Vagina (tissue), 2 donors: Measurements from ENCODE around the gene SPARCL1. TPM values are rescaled to one million over a fixed set of nuclear protein-coding genes. Genes with fewer than 3 reads are reported as not detected.
A peak's percentile ranks its signal among the peaks of the same experiment; 100 is the strongest.

Source experiments
- DNase-seq, 2 donors: peaks; one replicate each; pipeline ENCODE4 v3.0.0-alpha.2; 2017; ENCODE audit errors: extremely low spot score in 2 of 2
- H3K27ac ChIP-seq: fragments of 200-600 bp; sonication (generic); one replicate; pipeline ENCODE4 v1.5.1; 2019
- H3K27me3 ChIP-seq: fragments of 200-600 bp; sonication (generic); one replicate; pipeline ENCODE4 v1.5.1; 2019
- H3K36me3 ChIP-seq, 2 donors: fragments of 200-600 bp; sonication (generic); one replicate each; pipeline ENCODE4 v1.5.1; 2017 to 2019
- H3K4me1 ChIP-seq: fragments of 200-600 bp; sonication (generic); one replicate; pipeline ENCODE4 v1.5.1; 2019
- H3K4me3 ChIP-seq, 2 donors: fragments of 200-600 bp; sonication (generic); 1 replicate in 1 of 2; 2 replicates in 1 of 2; pipeline ENCODE4 v1.5.1; 2016 to 2019
- H3K9me3 ChIP-seq: fragments of 200-600 bp; sonication (generic); one replicate; pipeline ENCODE4 v1.5.1; 2019
- CTCF ChIP-seq, 3 experiments: fragments of 450-650 bp in 2 of 3; fragments of 200-600 bp in 1 of 3; sonication (generic) in 1 of 3; IDR thresholded peaks; one replicate each; pipeline ENCODE4 v1.5.1; 2017 to 2019; ENCODE audit warnings: antibody characterized with exemption in 3 of 3, mild to moderate bottlenecking in 2 of 3, moderate library complexity in 2 of 3
- POLR2A ChIP-seq, 2 donors: fragments of 450-650 bp; IDR thresholded peaks; one replicate each; pipeline ENCODE4 v1.6.1; 2017; ENCODE audit warnings: antibody characterized with exemption in 2 of 2, mild to moderate bottlenecking in 2 of 2, moderate library complexity in 2 of 2
- POLR2AphosphoS5 ChIP-seq, 2 donors: sonication (generic); formaldehyde crosslinking; IDR thresholded peaks; one replicate each; pipeline ENCODE4 v1.9.0; 2017; ENCODE audit warnings: antibody characterized with exemption in 2 of 2, mild to moderate bottlenecking in 2 of 2, low read depth in 1 of 2; ENCODE audit not compliant: insufficient read depth in 1 of 2
- intact Hi-C: fragments of 100-400 bp; cut with DNase I; formaldehyde crosslinking; loops from one replicate; pipeline ENCODE4 v1.15.1; 2023
- total RNA-seq: library from RNA; depleted of rRNA; stranded (reverse); fragments of >200 nt; gene quantifications from one replicate; pipeline ENCODE4 v1.2.3, GENCODE V29; 2016

The SPARCL1 gene
- total RNA-seq, 1 donor from 2014 or later, result 558 TPM

GRCh38 chr4:87559090-87559837 lies 30.1 kb upstream of the SPARCL1 start:
- H3K4me1 ChIP-seq, result peaks cover 7% of the 10 kb centered on the region
- H3K27me3 ChIP-seq, result no peaks in the 10 kb centered on the region
- H3K27ac ChIP-seq, result no peak overlapping the region
- H3K4me3 ChIP-seq, result no peak overlapping the region
- DNase-seq, result no peak
- no peak for TF ChIP-seq CTCF (IDR thresholded peaks at IDR 0.05)
- no peak for TF ChIP-seq POLR2A (IDR thresholded peaks at IDR 0.05)
- no peak for TF ChIP-seq POLR2AphosphoS5 (IDR thresholded peaks at IDR 0.05; ENCODE audit: insufficient read depth in 1 of 2, low read depth in 1 of 2)
- H3K36me3 ChIP-seq, result no peaks in the 10 kb centered on the region
- intact Hi-C loops, result no loop called here
- H3K9me3 ChIP-seq, result no peaks in the 10 kb centered on the region

- Histone ChIP-seq H3K4me1 (peaks cover 7% of the 10 kb centered on the region), H3K27me3 (no peaks in the 10 kb centered on the region), H3K27ac (no peak overlapping the region), H3K4me3 (no peak overlapping the region), H3K9me3 (no peaks in the 10 kb centered on the region), H3K36me3 (no peaks in the 10 kb centered on the region)
- intact Hi-C loops, result no loop called here
- TF ChIP-seq POLR2A (IDR thresholded peaks at IDR 0.05) (no peak), CTCF (IDR thresholded peaks at IDR 0.05) (no peak), POLR2AphosphoS5 (IDR thresholded peaks at IDR 0.05; ENCODE audit: insufficient read depth in 1 of 2, low read depth in 1 of 2) (no peak)
- DNase-seq, result no peak
Measured at GRCh38 chr4:87557348-87557747, 28.2 kb upstream of the SPARCL1 start.

- Histone ChIP-seq H3K4me1 (peaks cover 7% of the 10 kb centered on the region), H3K27ac (peak overlapping the region; percentile 31), H3K27me3 (no peaks in the 10 kb centered on the region), H3K36me3 (no peaks in the 10 kb centered on the region), H3K9me3 (no peaks in the 10 kb centered on the region), H3K4me3 (no peak overlapping the region)
- TF ChIP-seq POLR2AphosphoS5 (IDR thresholded peaks at IDR 0.05; ENCODE audit: insufficient read depth in 1 of 2, low read depth in 1 of 2) (peak in 1 of 2 donors; percentile 93), CTCF (IDR thresholded peaks at IDR 0.05) (no peak)
- intact Hi-C loops, result no loop called here
- DNase-seq, result no peak
Measured at GRCh38 chr4:87555773-87556619, 26.8 kb upstream of the SPARCL1 start.

GRCh38 chr4:87553182-87553581 lies 24.0 kb upstream of the SPARCL1 start:
- H3K9me3 ChIP-seq, result no peaks in the 10 kb centered on the region
- DNase-seq, result no peak
- TF ChIP-seq POLR2A (IDR thresholded peaks at IDR 0.05) (no peak), POLR2AphosphoS5 (IDR thresholded peaks at IDR 0.05; ENCODE audit: insufficient read depth in 1 of 2, low read depth in 1 of 2) (no peak), CTCF (IDR thresholded peaks at IDR 0.05) (no peak)
- H3K4me1 ChIP-seq, result no peaks in the 10 kb centered on the region
- no peak overlapping the region for H3K27ac ChIP-seq
- intact Hi-C loops, result no loop called here
- H3K36me3 ChIP-seq, result no peaks in the 10 kb centered on the region
- no peak overlapping the region for H3K4me3 ChIP-seq
- H3K27me3 ChIP-seq, result no peaks in the 10 kb centered on the region
